ENCODE measurements around the gene PRAMEF8. TPM values are rescaled to one million over a fixed set of nuclear protein-coding genes. Genes with fewer than 3 reads are reported as not detected.
"Not testable (repeated sequence)": the region's sequence is repeated elsewhere in the genome, so short reads cannot be mapped to it uniquely, and the experiment has no call there.

The PRAMEF8 gene
- total RNA-seq (2014; rRNA removed; shearing (Covaris generic)): not detected in 2 replicates
- not detected in 2 replicates for polyA plus RNA-seq (2015; cell fraction: cytosol; rRNA removed)
- not detected in 2 replicates for polyA plus RNA-seq (2015; cell fraction: nucleus; rRNA removed)

GRCh38 chr1:13285037-13285436 is at the start of gene PRAMEF8:
TSS of gene PRAMEF8 (minus strand) at chr1:13285137. CDS start at chr1:13284091, 1,046 bp downstream.
- in situ Hi-C loops (cut with HindIII; ENCODE audit: low pct_unique_long_range_greater_than_20kb, low sequenced_read_pairs); DNase-seq (ENCODE audit: low read depth, low spot score): not testable (repeated sequence)

GRCh38 chr1:13315281-13315680 is 30.3 kb upstream of the PRAMEF8 start, which contains the start of gene PRAMEF15:
TSS of gene PRAMEF15 (plus strand) at chr1:13315581. CDS start at chr1:13318408, 2,827 bp downstream.
- DNase-seq (ENCODE audit: low read depth, low spot score); in situ Hi-C loops (cut with HindIII; ENCODE audit: low pct_unique_long_range_greater_than_20kb, low sequenced_read_pairs): not testable (repeated sequence)

GRCh38 chr1:13303239-13303638 is 18.3 kb upstream of the PRAMEF8 start, which contains the start of gene PRAMEF33:
TSS of gene PRAMEF33 (plus strand) at chr1:13303539. CDS start at chr1:13305955, 2,416 bp downstream.
- in situ Hi-C loops (cut with HindIII; ENCODE audit: low pct_unique_long_range_greater_than_20kb, low sequenced_read_pairs); DNase-seq (ENCODE audit: low read depth, low spot score): not testable (repeated sequence)

- DNase-seq (ENCODE audit: low read depth, low spot score); in situ Hi-C loops (cut with HindIII; ENCODE audit: low pct_unique_long_range_greater_than_20kb, low sequenced_read_pairs): not testable (repeated sequence)
These were observed 17.3 kb upstream of the PRAMEF8 start for GRCh38 chr1:13302197-13302596.

GRCh38 chr1:13298699-13299098 is 13.8 kb upstream of the PRAMEF8 start:
- DNase-seq (ENCODE audit: low read depth, low spot score); in situ Hi-C loops (cut with HindIII; ENCODE audit: low pct_unique_long_range_greater_than_20kb, low sequenced_read_pairs): not testable (repeated sequence)

- DNase-seq (ENCODE audit: low read depth, low spot score); in situ Hi-C loops (cut with HindIII; ENCODE audit: low pct_unique_long_range_greater_than_20kb, low sequenced_read_pairs): not testable (repeated sequence)
These were observed 12.4 kb upstream of the PRAMEF8 start for GRCh38 chr1:13297216-13297931.

- in situ Hi-C loops (cut with HindIII; ENCODE audit: low pct_unique_long_range_greater_than_20kb, low sequenced_read_pairs): not testable (repeated sequence)
These were observed 4.1 kb upstream of the PRAMEF8 start for GRCh38 chr1:13289030-13289429.

GRCh38 chr1:13279617-13280016 is 5.3 kb downstream of the PRAMEF8 start:
- in situ Hi-C loops (cut with HindIII; ENCODE audit: low pct_unique_long_range_greater_than_20kb, low sequenced_read_pairs): not testable (repeated sequence)

More at GRCh38 chr1:13289030-13289429, 4.1 kb upstream of the PRAMEF8 start:
- not testable (repeated sequence) for DNase-seq (ENCODE audit: low read depth, low spot score)

GRCh38 chr1:13277016-13277415 is 7.9 kb downstream of the PRAMEF8 start:
- in situ Hi-C loops (cut with HindIII; ENCODE audit: low pct_unique_long_range_greater_than_20kb, low sequenced_read_pairs); DNase-seq (ENCODE audit: low read depth, low spot score): not testable (repeated sequence)

More at GRCh38 chr1:13279617-13280016, 5.3 kb downstream of the PRAMEF8 start:
- peak; percentile 6 for DNase-seq (ENCODE audit: low read depth, low spot score)

- DNase-seq (ENCODE audit: low read depth, low spot score); in situ Hi-C loops (cut with HindIII; ENCODE audit: low pct_unique_long_range_greater_than_20kb, low sequenced_read_pairs): not testable (repeated sequence)
These were observed 19.8 kb downstream of the PRAMEF8 start for GRCh38 chr1:13265124-13265523.

- in situ Hi-C loops (cut with HindIII; ENCODE audit: low pct_unique_long_range_greater_than_20kb, low sequenced_read_pairs); DNase-seq (ENCODE audit: low read depth, low spot score): not testable (repeated sequence)
These were observed 31.0 kb downstream of the PRAMEF8 start, which contains the start of gene PRAMEF5 for GRCh38 chr1:13253898-13254297. TSS of gene PRAMEF5 (plus strand) at chr1:13254198. CDS start at chr1:13259269, 5,071 bp downstream.

GRCh38 chr1:13247122-13247521 is 37.8 kb downstream of the PRAMEF8 start:
- DNase-seq (ENCODE audit: low read depth, low spot score); in situ Hi-C loops (cut with HindIII; ENCODE audit: low pct_unique_long_range_greater_than_20kb, low sequenced_read_pairs): not testable (repeated sequence)

GRCh38 chr1:13246554-13246871 is 38.4 kb downstream of the PRAMEF8 start:
- DNase-seq (ENCODE audit: low read depth, low spot score); in situ Hi-C loops (cut with HindIII; ENCODE audit: low pct_unique_long_range_greater_than_20kb, low sequenced_read_pairs): not testable (repeated sequence)

- in situ Hi-C loops (cut with HindIII; ENCODE audit: low pct_unique_long_range_greater_than_20kb, low sequenced_read_pairs); DNase-seq (ENCODE audit: low read depth, low spot score): not testable (repeated sequence)
These were observed 38.9 kb downstream of the PRAMEF8 start for GRCh38 chr1:13245841-13246553.

- DNase-seq (ENCODE audit: low read depth, low spot score); in situ Hi-C loops (cut with HindIII; ENCODE audit: low pct_unique_long_range_greater_than_20kb, low sequenced_read_pairs): not testable (repeated sequence)
These were observed 41.2 kb downstream of the PRAMEF8 start for GRCh38 chr1:13243536-13244263.

GRCh38 chr1:13239633-13240032 is 45.3 kb downstream of the PRAMEF8 start:
- in situ Hi-C loops (cut with HindIII; ENCODE audit: low pct_unique_long_range_greater_than_20kb, low sequenced_read_pairs); DNase-seq (ENCODE audit: low read depth, low spot score): not testable (repeated sequence)

GRCh38 chr1:13237572-13237971 is 47.4 kb downstream of the PRAMEF8 start:
- DNase-seq (ENCODE audit: low read depth, low spot score); in situ Hi-C loops (cut with HindIII; ENCODE audit: low pct_unique_long_range_greater_than_20kb, low sequenced_read_pairs): not testable (repeated sequence)
